GM19035 (cell line): ENCODE measurements around the gene GJB5.

Source experiments
- ATAC-seq: cut with Tn5 transposase; IDR thresholded peaks from one replicate; pipeline ENCODE4 v1.9.1; 2021; ENCODE audit not compliant: unreplicated experiment

GJB5 gene

GRCh38 chr1:34792868-34793727 is 38.3 kb downstream of the GJB5 start, which contains the start of gene GJA4:
GJA4 (plus strand) TSS chr1:34792999; CDS start chr1:34794214, 1,215 bp downstream.
- no peak for ATAC-seq

GRCh38 chr1:34794001-34794789 is 39.3 kb downstream of the GJB5 start:
- no peak for ATAC-seq

GRCh38 chr1:34794790-34795180 is 39.9 kb downstream of the GJB5 start:
- ATAC-seq: no peak

- ATAC-seq: no peak
These were observed 41.1 kb downstream of the GJB5 start for GRCh38 chr1:34795916-34796315.

GRCh38 chr1:34796990-34797389 is 42.1 kb downstream of the GJB5 start:
- no peak for ATAC-seq

GRCh38 chr1:34800214-34800613 is 45.4 kb downstream of the GJB5 start:
- no peak for ATAC-seq

GRCh38 chr1:34803770-34804169 is 48.9 kb downstream of the GJB5 start:
- ATAC-seq: no peak

- ATAC-seq: no peak
These were observed 51.5 kb downstream of the GJB5 start for GRCh38 chr1:34806396-34806795.
